ENCODE results near the gene CORIN.

Gene CORIN

GRCh38 chr4:47662975-47663374, 174.9 kb downstream of the CORIN start:
- H3K27ac ChIP-seq (ENCODE audit: low read depth, low read length) = no peak overlapping the region
- H3K79me2 ChIP-seq (ENCODE audit: insufficient read depth, low read length) = no peaks in the 10 kb centered on the region
- H3K9me2 ChIP-seq (replicated peaks; ENCODE audit: insufficient read depth, low read length) = no peaks in the 10 kb centered on the region
- no peaks in the 10 kb centered on the region for H3K27me3 ChIP-seq (ENCODE audit: low read length)
- no peaks in the 10 kb centered on the region for H4K20me1 ChIP-seq (ENCODE audit: low read depth, low read length)
- no peak overlapping the region for H3K4me2 ChIP-seq (ENCODE audit: low read depth, low read length, poor library complexity, severe bottlenecking)
- H3F3A ChIP-seq (ENCODE audit: insufficient read depth) = no peaks in the 10 kb centered on the region
- H3K4me3 ChIP-seq (ENCODE audit: insufficient read depth, low read length, poor library complexity, severe bottlenecking) = no peak overlapping the region
- TF ChIP-seq EZH2phosphoT487 (conservative IDR thresholded peaks at IDR 0.05; ENCODE audit: low read length) (no peak), CTCF (IDR thresholded peaks at IDR 0.05; ENCODE audit: insufficient read depth, low read length, poor library complexity, severe bottlenecking) (peak; percentile 37)
- H2AFZ ChIP-seq (ENCODE audit: low read depth, low read length, severe bottlenecking) = no peak overlapping the region
- H3K9me3 ChIP-seq (ENCODE audit: insufficient read depth, low read length) = no peaks in the 10 kb centered on the region
- H3K36me3 ChIP-seq (ENCODE audit: low read length) = no peaks in the 10 kb centered on the region
- no peak overlapping the region for H3K9ac ChIP-seq (ENCODE audit: low read length)

GRCh38 chr4:47661741-47662140, 176.1 kb downstream of the CORIN start:
- no peak for TF ChIP-seq CTCF (IDR thresholded peaks at IDR 0.05; ENCODE audit: insufficient read depth, low read length, poor library complexity, severe bottlenecking)
- no peak for TF ChIP-seq EZH2phosphoT487 (conservative IDR thresholded peaks at IDR 0.05; ENCODE audit: low read length)
- H3K9me2 ChIP-seq (replicated peaks; ENCODE audit: insufficient read depth, low read length) = no peaks in the 10 kb centered on the region
- H3K79me2 ChIP-seq (ENCODE audit: insufficient read depth, low read length) = no peaks in the 10 kb centered on the region
- no peak overlapping the region for H3K4me3 ChIP-seq (ENCODE audit: insufficient read depth, low read length, poor library complexity, severe bottlenecking)
- H3K27me3 ChIP-seq (ENCODE audit: low read length) = no peaks in the 10 kb centered on the region
- no peaks in the 10 kb centered on the region for H3K36me3 ChIP-seq (ENCODE audit: low read length)
- no peak overlapping the region for H3K27ac ChIP-seq (ENCODE audit: low read depth, low read length)
- no peak overlapping the region for H2AFZ ChIP-seq (ENCODE audit: low read depth, low read length, severe bottlenecking)
- no peaks in the 10 kb centered on the region for H3K9me3 ChIP-seq (ENCODE audit: insufficient read depth, low read length)
- no peaks in the 10 kb centered on the region for H4K20me1 ChIP-seq (ENCODE audit: low read depth, low read length)
- H3K4me2 ChIP-seq (ENCODE audit: low read depth, low read length, poor library complexity, severe bottlenecking) = no peak overlapping the region
- no peaks in the 10 kb centered on the region for H3F3A ChIP-seq (ENCODE audit: insufficient read depth)
- no peak overlapping the region for H3K9ac ChIP-seq (ENCODE audit: low read length)

GRCh38 chr4:47659342-47659741, 178.5 kb downstream of the CORIN start:
- no peak overlapping the region for H3K27ac ChIP-seq (ENCODE audit: low read depth, low read length)
- no peaks in the 10 kb centered on the region for H3K9me3 ChIP-seq (ENCODE audit: insufficient read depth, low read length)
- H2AFZ ChIP-seq (ENCODE audit: low read depth, low read length, severe bottlenecking) = no peak overlapping the region
- no peak for TF ChIP-seq EZH2phosphoT487 (conservative IDR thresholded peaks at IDR 0.05; ENCODE audit: low read length)
- no peak for TF ChIP-seq CTCF (IDR thresholded peaks at IDR 0.05; ENCODE audit: insufficient read depth, low read length, poor library complexity, severe bottlenecking)
- no peak overlapping the region for H3K4me2 ChIP-seq (ENCODE audit: low read depth, low read length, poor library complexity, severe bottlenecking)
- no peaks in the 10 kb centered on the region for H3K36me3 ChIP-seq (ENCODE audit: low read length)
- H3K79me2 ChIP-seq (ENCODE audit: insufficient read depth, low read length) = no peaks in the 10 kb centered on the region
- no peaks in the 10 kb centered on the region for H3K27me3 ChIP-seq (ENCODE audit: low read length)
- H3K9me2 ChIP-seq (replicated peaks; ENCODE audit: insufficient read depth, low read length) = no peaks in the 10 kb centered on the region
- H3K9ac ChIP-seq (ENCODE audit: low read length) = no peak overlapping the region
- H3F3A ChIP-seq (ENCODE audit: insufficient read depth) = no peaks in the 10 kb centered on the region
- no peak overlapping the region for H3K4me3 ChIP-seq (ENCODE audit: insufficient read depth, low read length, poor library complexity, severe bottlenecking)
- no peaks in the 10 kb centered on the region for H4K20me1 ChIP-seq (ENCODE audit: low read depth, low read length)
